NCI-H2081 treated with DMSO at 0.1 percent for 48 hours (cell line): ENCODE results near the gene PALS1.
"Not testable (repeated sequence)": the region's sequence is repeated elsewhere in the genome, so short reads cannot be mapped to it uniquely, and the experiment has no call there.

Source experiments
- DNase-seq: peaks from one replicate; lab custom pipeline; 2025; lab: John Stamatoyannopoulos, UW

Gene PALS1

DNA sequence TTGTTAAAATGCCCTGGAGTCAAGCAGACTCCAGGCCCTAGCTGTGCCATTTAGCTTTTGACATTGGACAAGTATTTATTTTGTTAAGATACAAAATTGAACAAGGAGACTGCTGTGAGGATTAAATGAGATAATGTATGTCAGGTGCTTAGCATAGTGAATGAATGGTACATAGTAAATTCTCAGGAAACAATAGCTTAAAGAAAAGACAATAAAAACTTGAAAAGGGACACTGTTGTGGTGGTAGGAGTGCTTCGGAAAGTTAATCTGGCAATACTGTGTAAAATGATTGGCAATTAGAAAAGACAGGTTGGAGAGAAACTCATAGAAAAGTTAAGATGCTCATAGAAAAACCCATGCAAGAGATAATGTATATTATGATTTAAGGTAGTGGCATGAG is 19.7 kb downstream of the PALS1 start:
- no peak for DNase-seq

DNA sequence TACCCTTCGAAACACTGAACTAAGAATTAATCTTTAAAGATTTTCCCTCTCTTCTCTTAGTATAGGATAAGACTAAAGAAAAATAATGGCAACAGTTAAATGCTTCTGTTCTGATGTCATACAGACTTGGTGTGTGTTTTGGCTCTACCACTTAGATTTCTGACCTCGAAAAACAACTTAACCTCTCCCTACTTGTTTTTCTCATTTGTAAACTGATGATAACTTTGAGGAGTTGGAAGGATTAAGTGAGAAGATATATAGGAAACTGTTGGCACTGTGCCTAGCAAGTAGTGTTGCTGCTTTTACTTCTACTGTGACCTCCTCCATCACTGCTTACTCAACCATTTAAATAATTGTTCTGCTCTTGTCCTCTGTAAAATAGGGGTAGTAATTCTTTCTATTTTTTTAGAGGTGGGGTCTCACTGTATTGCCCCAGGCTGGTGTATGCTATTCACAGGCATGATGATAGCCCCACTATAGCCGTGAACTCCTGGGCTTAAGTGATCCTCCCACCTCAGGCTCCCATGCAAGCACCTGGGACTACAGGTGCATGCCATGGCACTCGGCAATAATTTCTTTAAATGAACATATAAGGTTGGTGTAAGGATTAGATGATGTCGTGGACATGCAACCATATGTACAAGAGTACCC is 22.4 kb downstream of the PALS1 start:
- no peak for DNase-seq

DNA sequence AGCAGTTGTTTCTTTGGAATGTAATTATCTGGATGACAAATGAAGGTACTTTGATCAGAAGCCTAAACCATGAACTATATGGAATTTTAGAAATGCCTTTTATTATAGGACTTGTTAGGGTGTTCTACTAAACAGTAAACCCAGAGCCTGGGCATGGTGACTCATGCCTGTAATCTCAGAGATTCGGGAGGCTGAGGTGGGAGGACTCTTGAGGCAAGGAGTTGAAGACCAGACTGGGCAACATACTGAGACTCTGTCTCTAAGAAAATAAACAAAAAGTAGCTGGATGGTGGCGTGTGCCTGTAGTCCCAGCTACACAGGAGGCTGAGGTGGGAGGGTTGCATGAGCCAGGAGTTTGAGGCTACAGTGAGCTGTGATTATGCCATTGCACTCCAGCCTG is 23.9 kb downstream of the PALS1 start:
- DNase-seq, result no peak

DNA sequence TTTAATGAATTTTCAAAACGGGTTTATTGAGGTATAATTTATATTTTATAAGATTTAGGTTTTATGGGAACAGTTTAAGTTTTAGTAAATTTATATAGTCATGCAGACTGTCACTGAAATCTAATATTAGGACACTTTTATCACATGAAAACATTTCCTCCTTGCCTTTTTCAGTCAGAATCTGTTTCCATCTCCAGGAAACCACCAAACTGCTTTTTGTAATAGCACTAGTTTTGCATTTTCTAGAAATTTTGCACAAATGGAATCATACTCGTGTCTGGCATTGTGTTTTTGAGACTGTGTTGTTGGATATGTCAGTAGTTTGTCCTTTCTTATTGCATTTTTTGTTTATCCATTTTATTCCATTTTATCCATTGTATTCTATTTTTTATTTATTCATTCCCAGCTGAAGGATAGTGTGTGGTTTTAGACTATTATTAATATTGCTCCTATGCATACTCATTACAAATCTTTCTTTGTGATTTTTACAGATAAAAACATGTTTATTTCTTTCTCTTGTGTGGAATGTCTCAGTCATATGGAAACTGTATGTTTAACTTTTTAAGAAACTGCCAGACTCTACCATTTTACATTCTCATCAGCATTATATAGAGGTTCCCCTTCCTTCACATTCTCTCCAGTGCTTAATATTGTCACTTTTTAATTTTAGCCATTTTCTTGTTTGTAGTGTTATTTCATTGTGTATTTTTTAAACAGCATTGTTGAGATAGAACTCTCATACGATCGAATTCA is 26.5 kb downstream of the PALS1 start:
- DNase-seq, result no peak

DNA sequence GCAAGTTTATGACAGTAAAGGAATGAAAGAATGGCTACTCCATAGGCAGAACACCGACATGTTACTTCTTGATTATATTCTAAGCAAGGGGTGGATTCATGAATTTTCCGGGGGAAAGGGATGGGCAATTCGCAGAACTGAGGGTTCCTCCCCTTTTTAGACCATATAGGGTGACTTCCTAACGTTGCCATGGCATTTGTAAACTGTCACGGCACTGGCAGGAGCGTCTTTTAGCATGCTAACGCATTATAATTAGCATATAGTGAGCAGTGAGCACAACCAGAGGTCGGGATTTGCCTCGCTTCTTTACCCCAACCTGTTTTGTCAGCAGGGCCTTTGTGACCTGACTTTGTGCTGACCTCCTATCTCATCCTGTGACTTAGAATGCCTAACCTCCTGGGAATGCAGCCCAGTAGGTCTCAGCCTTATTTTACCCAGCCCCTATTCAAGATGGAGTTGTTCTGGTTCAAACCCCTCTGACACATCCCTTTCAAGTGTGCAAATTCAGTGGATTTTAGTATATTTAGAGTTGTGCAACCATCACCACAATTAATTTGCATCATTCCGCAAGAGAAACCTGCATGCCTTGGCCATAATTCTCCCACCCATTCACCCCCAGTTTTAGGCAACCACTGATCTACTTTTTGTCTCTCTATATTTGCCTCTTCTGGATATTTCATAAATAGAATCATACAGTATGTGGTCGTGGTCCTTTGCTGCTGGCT is 27.4 kb downstream of the PALS1 start:
- DNase-seq, result no peak

DNA sequence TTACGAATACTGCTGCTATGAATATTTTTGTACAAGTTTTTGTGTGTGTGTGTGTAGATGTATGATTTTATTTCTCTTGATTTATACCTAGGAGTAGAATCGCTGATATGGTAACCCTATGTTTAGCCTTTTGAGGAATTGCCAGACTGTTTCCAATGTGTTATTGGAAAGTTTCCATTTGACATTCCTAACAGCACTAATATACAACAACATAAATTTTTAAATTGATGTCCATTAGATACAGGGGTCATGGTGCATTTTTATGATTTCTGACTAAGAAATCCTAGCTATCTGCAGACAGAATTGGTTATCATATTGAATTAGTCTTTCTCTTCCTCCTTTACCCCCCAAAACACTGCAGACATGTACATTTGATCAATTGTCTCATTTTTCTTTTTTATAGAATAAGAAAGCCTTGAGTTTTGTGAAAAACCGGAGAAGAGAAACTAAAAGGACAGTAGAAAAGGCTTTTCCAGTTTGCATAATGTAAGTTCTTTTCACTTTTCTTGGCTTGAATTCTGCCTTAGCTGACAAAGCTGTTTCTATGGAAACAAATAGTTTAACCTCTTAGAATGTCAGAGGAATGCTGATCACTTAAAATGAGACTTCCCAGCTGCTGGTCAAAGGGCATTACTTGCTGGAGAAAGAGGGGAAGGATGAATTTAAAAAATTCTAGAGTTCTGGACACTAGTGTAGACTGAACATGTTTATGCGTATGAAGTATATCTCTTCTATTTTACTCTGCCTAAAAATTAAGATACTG is 28.2 kb downstream of the PALS1 start:
- DNase-seq, result no peak

DNA sequence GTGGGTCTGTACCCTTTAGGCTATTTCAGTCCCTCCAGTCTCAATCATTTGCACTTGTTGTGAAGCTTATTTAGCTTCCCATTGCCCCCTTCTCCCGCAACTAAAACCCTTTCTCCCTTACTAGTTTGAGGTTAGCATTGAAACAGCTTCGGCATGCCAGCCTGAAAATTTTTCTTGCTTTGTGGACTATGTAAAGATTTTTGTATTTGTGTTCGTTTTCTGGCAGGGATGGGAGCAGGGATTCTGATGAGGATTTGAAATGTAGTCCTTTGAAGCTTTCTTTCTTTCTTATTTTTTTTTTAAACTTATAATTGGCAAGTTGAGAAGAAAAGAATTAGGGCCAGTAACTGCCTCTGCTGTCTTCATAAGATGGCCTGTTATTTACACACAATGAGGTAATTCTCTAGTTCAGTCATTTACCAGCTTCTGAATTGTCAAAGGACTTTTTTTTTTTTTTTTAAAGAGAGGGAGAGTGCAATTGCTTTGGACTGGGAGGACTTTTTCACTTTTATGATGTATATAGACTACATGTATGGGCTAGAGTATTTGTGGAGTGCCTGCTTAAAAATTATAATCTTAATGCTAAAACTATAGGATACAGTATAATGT is 29.0 kb downstream of the PALS1 start:
- no peak for DNase-seq

DNA sequence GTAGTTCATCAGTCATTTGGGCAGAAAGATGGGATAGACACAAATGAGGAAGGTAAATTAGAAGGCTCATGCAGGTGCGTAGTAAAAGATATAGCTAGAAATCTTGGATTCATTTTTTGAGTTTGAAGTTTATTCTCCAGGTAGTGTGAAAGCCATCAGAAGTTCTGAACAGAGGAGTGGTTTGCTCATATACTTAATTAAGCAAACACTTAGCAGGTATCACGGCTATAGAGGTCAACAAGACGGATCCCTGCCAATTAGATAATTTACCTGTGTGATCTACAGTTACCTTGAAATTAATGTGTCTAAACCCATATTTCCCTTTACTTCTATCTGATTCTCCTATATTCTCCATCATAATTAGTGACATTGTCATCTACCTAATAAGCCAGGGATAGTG is 29.7 kb downstream of the PALS1 start:
- DNase-seq, result no peak

DNA sequence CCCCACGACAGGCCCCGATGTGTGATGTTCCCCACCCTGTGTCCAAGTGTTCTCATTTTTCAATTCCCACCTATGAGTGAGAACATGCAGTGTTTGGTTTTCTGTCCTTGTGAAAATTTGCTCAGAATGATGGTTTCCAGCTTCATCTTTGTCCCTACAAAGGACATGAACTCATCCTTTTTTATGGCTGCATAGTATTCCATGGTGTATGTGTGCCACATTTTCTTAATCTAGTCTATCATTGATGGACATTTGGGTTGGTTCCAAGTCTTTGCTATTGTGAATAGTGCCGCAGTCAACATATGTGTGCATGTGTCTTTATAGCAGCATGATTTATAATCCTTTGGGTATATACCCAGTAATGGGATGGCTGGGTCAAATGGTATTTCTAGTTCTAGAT is 32.0 kb downstream of the PALS1 start:
- DNase-seq, result not testable (repeated sequence)

DNA sequence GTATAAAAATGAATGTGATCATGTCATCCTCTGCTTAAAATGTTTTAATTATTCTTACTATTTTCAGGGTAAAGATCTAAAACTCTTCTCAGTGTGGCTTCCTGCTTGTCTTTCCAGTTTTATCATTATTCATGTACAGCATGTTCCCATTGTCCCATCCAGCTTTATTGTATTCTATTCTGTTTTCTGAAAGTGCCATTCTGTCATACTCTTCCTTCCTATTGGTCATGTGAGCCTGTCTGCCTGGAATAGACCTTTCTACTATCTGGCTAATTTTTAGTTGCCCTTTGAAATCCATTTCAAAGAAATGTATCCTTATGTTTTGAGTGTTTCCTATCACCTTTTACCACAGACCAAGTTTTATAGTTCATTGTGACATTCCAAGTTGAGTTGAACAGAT is 34.9 kb downstream of the PALS1 start:
- no peak for DNase-seq

DNA sequence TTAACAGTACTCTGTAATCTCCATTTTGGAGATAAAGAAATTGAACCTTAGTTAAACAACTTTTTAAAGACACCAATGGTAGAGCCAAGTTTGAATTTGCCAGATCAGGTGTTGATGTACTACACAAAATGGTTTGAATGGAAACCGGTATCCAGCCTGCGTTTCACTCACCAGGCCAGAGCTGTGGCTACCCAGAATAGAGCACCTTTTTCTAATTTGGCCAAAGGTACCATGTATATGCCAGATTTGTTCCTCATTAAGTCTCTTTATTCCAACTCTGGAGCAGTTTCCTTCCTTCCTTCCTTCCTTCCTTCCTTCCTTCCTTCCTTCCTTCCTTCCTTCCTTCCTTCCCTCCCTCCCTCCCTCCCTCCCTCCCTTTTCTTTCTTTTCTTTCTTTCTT is 39.3 kb downstream of the PALS1 start:
- no peak for DNase-seq

DNA sequence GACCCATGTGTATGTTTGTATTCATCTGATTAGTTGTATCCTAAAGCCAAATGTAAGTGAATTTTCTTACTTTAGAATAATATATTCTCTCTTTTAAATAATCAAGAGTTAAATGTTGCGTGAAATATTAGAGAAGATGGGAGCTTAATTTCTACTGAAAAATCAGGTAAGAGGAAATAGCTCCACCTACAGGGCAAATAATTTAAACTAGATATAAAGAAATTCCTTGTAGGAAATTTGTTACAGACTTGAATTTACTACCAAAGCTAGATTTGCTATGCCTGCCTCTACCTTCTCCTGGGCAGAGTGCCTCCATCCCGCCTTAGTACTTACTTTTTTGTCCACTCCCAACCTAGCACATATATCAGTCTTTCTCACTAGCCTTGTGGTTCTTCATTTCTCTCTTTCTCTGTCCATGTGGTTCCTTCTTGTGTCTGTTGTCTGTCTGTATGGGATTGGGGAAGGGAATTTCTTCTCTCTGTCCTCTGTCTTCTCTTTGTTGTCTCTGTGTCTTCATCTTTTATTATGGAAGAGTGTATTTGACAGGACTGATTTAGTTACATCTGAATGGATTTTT is 44.7 kb downstream of the PALS1 start:
- DNase-seq, result peak; percentile 20
